WTC11 (cell line): ENCODE results near the gene CUL5.

Experiments
- ATF3 ChIP-seq: sonication (generic); formaldehyde crosslinking; conservative IDR thresholded peaks from 2 replicates; pipeline ENCODE4 v1.8.1; 2022; ENCODE audit warnings: mild to moderate bottlenecking, missing genetic modification reagents
- CTCF ChIP-seq: fragments of 200-600 bp; IDR thresholded peaks from 2 replicates; pipeline ENCODE4 v1.8.0; 2022; ENCODE audit warnings: antibody characterized with exemption
- EMX1 ChIP-seq: fragments of 250-450 bp; sonication (Bioruptor Pico); IDR thresholded peaks from 2 replicates; pipeline ENCODE4 v1.8.0; 2021; ENCODE audit warnings: mild to moderate bottlenecking
- ESRRA ChIP-seq: sonication (generic); formaldehyde crosslinking; IDR thresholded peaks from 2 replicates; pipeline ENCODE4 v1.8.1; 2022; ENCODE audit warnings: mild to moderate bottlenecking, missing genetic modification reagents, borderline replicate concordance
- FOXJ3 ChIP-seq: sonication (generic); formaldehyde crosslinking; IDR thresholded peaks from 2 replicates; pipeline ENCODE4 v1.9.0; 2021; ENCODE audit warnings: missing genetic modification reagents, mild to moderate bottlenecking, borderline replicate concordance
- HMGXB4 ChIP-seq: sonication (generic); formaldehyde crosslinking; IDR thresholded peaks from 2 replicates; pipeline ENCODE4 v1.8.1; 2023; ENCODE audit warnings: mild to moderate bottlenecking, moderate library complexity, missing genetic modification reagents
- NR2C2 ChIP-seq: sonication (generic); formaldehyde crosslinking; IDR thresholded peaks from 2 replicates; pipeline ENCODE4 v1.8.0; 2022; ENCODE audit warnings: mild to moderate bottlenecking, missing genetic modification reagents
- TEAD4 ChIP-seq: sonication (generic); formaldehyde crosslinking; IDR thresholded peaks from 2 replicates; pipeline ENCODE4 v1.8.0; 2022; ENCODE audit warnings: mild to moderate bottlenecking, missing genetic modification reagents
- TF ChIP-seq, protein P1 (sequence below): sonication (generic); formaldehyde crosslinking; IDR thresholded peaks from 2 replicates; pipeline ENCODE4 v1.8.1; 2022; ENCODE audit warnings: low read depth, missing genetic modification reagents, borderline replicate concordance
- TF ChIP-seq, protein P2 (sequence below): sonication (generic); formaldehyde crosslinking; IDR thresholded peaks from 2 replicates; pipeline ENCODE4 v1.8.1; 2022; ENCODE audit warnings: low read depth, mild to moderate bottlenecking, moderate library complexity, missing genetic modification reagents, borderline replicate concordance
- TF ChIP-seq, protein P3 (sequence below): sonication (generic); formaldehyde crosslinking; IDR thresholded peaks from 2 replicates; pipeline ENCODE4 v1.8.0; 2022; ENCODE audit warnings: mild to moderate bottlenecking, missing genetic modification reagents

DNA sequence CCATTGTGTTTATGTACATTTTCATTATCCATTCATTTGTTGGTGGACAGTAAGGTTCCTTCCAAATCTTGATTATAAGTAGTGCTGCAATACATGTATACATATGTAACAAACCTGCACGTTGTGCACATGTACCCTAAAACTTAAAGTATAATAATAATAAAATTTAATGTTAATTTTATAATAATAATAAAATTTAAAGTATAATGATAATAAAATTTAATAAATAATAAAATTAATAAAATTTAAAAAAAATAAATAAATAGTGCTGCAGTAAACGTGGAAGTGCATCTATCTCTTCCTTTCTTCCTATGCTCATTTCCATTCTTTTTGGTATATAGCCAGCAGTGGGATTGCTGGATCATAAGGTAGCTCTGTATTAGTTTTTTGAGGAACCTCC lies 54.7 kb downstream of the CUL5 start:
- TF ChIP-seq, protein P1, sequence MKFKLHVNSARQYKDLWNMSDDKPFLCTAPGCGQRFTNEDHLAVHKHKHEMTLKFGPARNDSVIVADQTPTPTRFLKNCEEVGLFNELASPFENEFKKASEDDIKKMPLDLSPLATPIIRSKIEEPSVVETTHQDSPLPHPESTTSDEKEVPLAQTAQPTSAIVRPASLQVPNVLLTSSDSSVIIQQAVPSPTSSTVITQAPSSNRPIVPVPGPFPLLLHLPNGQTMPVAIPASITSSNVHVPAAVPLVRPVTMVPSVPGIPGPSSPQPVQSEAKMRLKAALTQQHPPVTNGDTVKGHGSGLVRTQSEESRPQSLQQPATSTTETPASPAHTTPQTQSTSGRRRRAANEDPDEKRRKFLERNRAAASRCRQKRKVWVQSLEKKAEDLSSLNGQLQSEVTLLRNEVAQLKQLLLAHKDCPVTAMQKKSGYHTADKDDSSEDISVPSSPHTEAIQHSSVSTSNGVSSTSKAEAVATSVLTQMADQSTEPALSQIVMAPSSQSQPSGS (CRISPR knock-in tag), result no peak
- no peak for TF ChIP-seq ESRRA
- TF ChIP-seq CTCF, result no peak
- TF ChIP-seq HMGXB4 (CRISPR knock-in tag), result no peak
- TF ChIP-seq, protein P2, sequence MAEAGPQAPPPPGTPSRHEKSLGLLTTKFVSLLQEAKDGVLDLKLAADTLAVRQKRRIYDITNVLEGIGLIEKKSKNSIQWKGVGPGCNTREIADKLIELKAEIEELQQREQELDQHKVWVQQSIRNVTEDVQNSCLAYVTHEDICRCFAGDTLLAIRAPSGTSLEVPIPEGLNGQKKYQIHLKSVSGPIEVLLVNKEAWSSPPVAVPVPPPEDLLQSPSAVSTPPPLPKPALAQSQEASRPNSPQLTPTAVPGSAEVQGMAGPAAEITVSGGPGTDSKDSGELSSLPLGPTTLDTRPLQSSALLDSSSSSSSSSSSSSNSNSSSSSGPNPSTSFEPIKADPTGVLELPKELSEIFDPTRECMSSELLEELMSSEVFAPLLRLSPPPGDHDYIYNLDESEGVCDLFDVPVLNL (CRISPR knock-in tag), result no peak
- TF ChIP-seq, protein P3, sequence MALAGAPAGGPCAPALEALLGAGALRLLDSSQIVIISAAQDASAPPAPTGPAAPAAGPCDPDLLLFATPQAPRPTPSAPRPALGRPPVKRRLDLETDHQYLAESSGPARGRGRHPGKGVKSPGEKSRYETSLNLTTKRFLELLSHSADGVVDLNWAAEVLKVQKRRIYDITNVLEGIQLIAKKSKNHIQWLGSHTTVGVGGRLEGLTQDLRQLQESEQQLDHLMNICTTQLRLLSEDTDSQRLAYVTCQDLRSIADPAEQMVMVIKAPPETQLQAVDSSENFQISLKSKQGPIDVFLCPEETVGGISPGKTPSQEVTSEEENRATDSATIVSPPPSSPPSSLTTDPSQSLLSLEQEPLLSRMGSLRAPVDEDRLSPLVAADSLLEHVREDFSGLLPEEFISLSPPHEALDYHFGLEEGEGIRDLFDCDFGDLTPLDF, result no peak
- no peak for TF ChIP-seq NR2C2 (CRISPR knock-in tag)
- no peak for TF ChIP-seq FOXJ3 (CRISPR knock-in tag)
- TF ChIP-seq TEAD4 (CRISPR knock-in tag), result no peak
- TF ChIP-seq ATF3 (CRISPR knock-in tag), result no peak
- no peak for TF ChIP-seq EMX1
